HS-5 (cell line): ENCODE data around the gene RTL1.

Experiments
- DNase-seq: peaks from one replicate; pipeline ENCODE4 v3.0.0-alpha.2; 2012; ENCODE audit warnings: low read depth

The RTL1 gene

GRCh38 chr14:100866666-100867630, 36.6 kb downstream of the RTL1 start:
- no peak for DNase-seq

- no peak for DNase-seq
Observed at GRCh38 chr14:100865682-100866591, 37.6 kb downstream of the RTL1 start.

GRCh38 chr14:100864960-100865681, 38.4 kb downstream of the RTL1 start:
- no peak for DNase-seq

GRCh38 chr14:100864206-100864605, 39.3 kb downstream of the RTL1 start:
- no peak for DNase-seq

GRCh38 chr14:100862793-100863192, 40.7 kb downstream of the RTL1 start:
- DNase-seq, result no peak

- no peak for DNase-seq
Observed at GRCh38 chr14:100862277-100862676, 41.2 kb downstream of the RTL1 start.

- no peak for DNase-seq
Observed at GRCh38 chr14:100861937-100862247, 41.6 kb downstream of the RTL1 start.

- DNase-seq, result no peak
Observed at GRCh38 chr14:100861188-100861936, 42.2 kb downstream of the RTL1 start.

GRCh38 chr14:100860556-100861187, 42.9 kb downstream of the RTL1 start:
- no peak for DNase-seq

- no peak for DNase-seq
Observed at GRCh38 chr14:100859781-100860180, 43.7 kb downstream of the RTL1 start.

GRCh38 chr14:100858838-100859220, 44.7 kb downstream of the RTL1 start:
- DNase-seq, result no peak

- no peak for DNase-seq
Observed at GRCh38 chr14:100857923-100858837, 45.3 kb downstream of the RTL1 start.

GRCh38 chr14:100857233-100857922, 46.1 kb downstream of the RTL1 start:
- no peak for DNase-seq

- no peak for DNase-seq
Observed at GRCh38 chr14:100856056-100856950, 47.2 kb downstream of the RTL1 start.

GRCh38 chr14:100855256-100855930, 48.1 kb downstream of the RTL1 start:
- no peak for DNase-seq

GRCh38 chr14:100854435-100854834, 49.1 kb downstream of the RTL1 start:
- DNase-seq, result no peak

GRCh38 chr14:100851946-100852620, 51.4 kb downstream of the RTL1 start:
- no peak for DNase-seq
